ENCODE data around the gene MICAL3.
A peak's percentile ranks its signal among the peaks of the same experiment; 100 is the strongest.

The MICAL3 gene

DNA sequence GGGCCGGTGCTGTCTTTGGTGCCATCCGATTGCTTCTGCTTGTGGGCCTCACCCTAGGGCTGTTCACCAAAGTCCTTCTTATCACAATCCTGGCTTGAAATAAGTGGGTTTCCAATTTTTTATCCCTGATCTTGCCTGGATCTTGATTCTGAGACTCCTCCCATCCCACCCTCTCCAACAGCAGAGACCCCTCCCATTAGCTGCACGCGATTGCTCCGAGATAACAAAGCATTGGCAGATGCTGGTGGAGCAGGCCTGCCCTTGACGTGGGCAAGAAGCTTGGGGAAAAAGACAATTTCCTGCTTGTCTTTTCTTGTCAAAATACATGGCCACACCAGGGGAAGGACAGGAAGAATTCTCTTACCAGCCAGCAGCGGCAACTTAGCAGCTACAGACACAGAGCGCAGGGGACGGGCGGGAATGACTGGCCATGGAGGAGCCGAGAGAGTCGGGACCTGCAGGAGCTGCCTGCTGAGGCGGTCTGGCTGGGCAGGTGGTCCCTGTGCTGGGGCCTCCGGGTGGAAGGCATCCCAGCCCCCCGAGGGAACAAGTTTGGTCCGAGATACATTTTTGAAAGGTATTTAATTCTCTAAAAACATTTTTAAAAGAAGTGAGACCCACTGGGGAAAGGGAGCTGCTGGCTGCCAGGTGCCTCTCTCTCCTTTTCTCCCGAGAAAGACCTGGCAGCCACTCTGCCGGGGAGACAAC, 240.4 kb downstream of the MICAL3 start:
- Histone ChIP-seq H3K9ac (ENCODE audit: low read length in 2 of 2) (no peak overlapping the region), H3K4me1 (ENCODE audit: control insufficient read depth, insufficient read depth, low read length) (peaks cover 16% of the 10 kb centered on the region), H3K9me3 (ENCODE audit: control insufficient read depth in 2 of 2, low read length in 2 of 2) (no peaks in the 10 kb centered on the region), H3K36me3 (ENCODE audit: control insufficient read depth in 2 of 2, insufficient read depth in 2 of 2, low read length in 2 of 2) (peaks cover 0 to 3% of the 10 kb centered on the region in 2 donors), H3K4me3 (ENCODE audit: low read length in 2 of 2) (no peak overlapping the region), H3K27ac (ENCODE audit: low read length) (no peak overlapping the region), H3K27me3 (ENCODE audit: control insufficient read depth in 1 of 2, insufficient read depth in 2 of 2, low read length in 2 of 2) (peaks cover 0 to 5% of the 10 kb centered on the region in 2 donors)

DNA sequence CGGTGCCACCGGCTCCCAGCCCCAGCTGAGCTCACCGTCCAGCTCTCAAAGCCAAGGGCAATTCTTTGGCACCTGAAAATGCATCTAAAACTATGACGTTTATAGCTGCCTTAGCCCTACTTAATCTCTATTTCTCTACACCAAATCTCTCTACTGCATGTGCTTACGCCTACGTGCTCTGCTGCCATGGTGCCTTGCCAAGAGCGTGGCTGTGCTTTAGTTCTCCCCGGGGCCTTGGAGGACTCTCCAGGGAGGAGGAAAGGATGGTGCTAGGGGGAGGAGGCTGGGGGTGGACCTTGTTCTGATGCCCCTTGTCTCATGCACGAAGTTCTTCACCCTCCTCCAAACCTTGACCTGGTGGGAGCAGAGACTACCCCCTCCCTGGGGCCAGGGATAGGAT, 241.0 kb downstream of the MICAL3 start:
- H3K9ac ChIP-seq (ENCODE audit: low read length in 2 of 2) = no peak overlapping the region
- H3K4me1 ChIP-seq (ENCODE audit: control insufficient read depth, insufficient read depth, low read length) = peaks cover 16% of the 10 kb centered on the region
- no peaks in the 10 kb centered on the region for H3K9me3 ChIP-seq (ENCODE audit: control insufficient read depth in 2 of 2, low read length in 2 of 2)
- no peak overlapping the region for H3K4me3 ChIP-seq (ENCODE audit: low read length in 2 of 2)
- no peaks in the 10 kb centered on the region for H3K36me3 ChIP-seq (ENCODE audit: control insufficient read depth in 2 of 2, insufficient read depth in 2 of 2, low read length in 2 of 2)
- peaks cover 0 to 5% of the 10 kb centered on the region in 2 donors for H3K27me3 ChIP-seq (ENCODE audit: control insufficient read depth in 1 of 2, insufficient read depth in 2 of 2, low read length in 2 of 2)
- H3K27ac ChIP-seq (ENCODE audit: low read length) = no peak overlapping the region

DNA sequence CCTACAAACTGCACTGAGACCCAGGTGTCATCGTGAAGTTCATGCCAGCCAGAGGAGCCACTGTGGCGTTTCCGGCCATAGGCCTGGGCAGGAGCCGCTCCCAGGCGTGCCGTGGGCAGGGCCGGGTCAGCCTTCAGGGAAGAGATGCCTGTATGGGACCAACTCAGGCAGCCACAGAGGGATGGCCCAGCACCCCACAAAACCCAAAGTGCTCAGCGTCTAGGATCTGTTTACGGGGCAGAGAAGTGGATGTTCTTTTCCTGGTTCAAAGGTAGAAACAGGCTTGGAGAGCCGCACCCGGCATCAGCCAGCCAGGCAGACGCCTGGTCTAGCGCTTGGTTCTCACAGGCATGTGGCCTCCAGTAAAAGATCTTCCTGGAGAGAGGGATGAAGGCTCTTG, 241.7 kb downstream of the MICAL3 start:
- H3K27me3 ChIP-seq (ENCODE audit: control insufficient read depth in 1 of 2, insufficient read depth in 2 of 2, low read length in 2 of 2) = peaks cover 0 to 5% of the 10 kb centered on the region in 2 donors
- H3K4me3 ChIP-seq (ENCODE audit: low read length in 2 of 2) = no peak overlapping the region
- H3K4me1 ChIP-seq (ENCODE audit: control insufficient read depth, insufficient read depth, low read length) = peaks cover 16% of the 10 kb centered on the region

DNA sequence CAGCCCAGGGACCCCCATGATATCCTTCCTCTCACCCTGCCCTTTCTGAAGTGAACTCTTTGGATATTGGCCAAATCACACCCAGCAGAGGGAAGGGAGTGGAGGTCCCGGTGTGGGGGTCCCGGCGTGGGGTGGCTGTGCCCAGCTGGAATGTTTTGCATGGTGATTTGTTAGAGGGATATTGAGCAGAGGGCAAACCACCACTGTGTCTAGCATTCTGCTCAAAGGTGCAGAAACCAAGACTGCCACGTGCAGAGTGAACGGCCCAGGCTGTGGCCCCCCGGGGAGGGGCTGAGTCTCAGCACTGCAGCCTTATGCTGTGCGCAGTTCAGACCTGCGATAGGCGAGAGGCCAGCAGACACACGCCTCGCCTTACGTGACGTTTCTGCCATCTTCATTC, 242.2 kb downstream of the MICAL3 start:
- H3K4me1 ChIP-seq (ENCODE audit: control insufficient read depth, insufficient read depth, low read length) = peaks cover 16% of the 10 kb centered on the region
- no peaks in the 10 kb centered on the region for H3K9me3 ChIP-seq (ENCODE audit: control insufficient read depth in 2 of 2, low read length in 2 of 2)
- H3K27ac ChIP-seq (ENCODE audit: low read length) = no peak overlapping the region
- H3K9ac ChIP-seq (ENCODE audit: low read length in 2 of 2) = no peak overlapping the region
- H3K4me3 ChIP-seq (ENCODE audit: low read length in 2 of 2) = no peak overlapping the region
- H3K36me3 ChIP-seq (ENCODE audit: control insufficient read depth in 2 of 2, insufficient read depth in 2 of 2, low read length in 2 of 2) = no peaks in the 10 kb centered on the region
- H3K27me3 ChIP-seq (ENCODE audit: control insufficient read depth in 1 of 2, insufficient read depth in 2 of 2, low read length in 2 of 2) = peaks cover 0 to 5% of the 10 kb centered on the region in 2 donors

More for the DNA sequence above, 241.7 kb downstream of the MICAL3 start:
- Histone ChIP-seq H3K9me3 (ENCODE audit: control insufficient read depth in 2 of 2, low read length in 2 of 2) (no peaks in the 10 kb centered on the region), H3K9ac (ENCODE audit: low read length in 2 of 2) (no peak overlapping the region), H3K27ac (ENCODE audit: low read length) (no peak overlapping the region), H3K36me3 (ENCODE audit: control insufficient read depth in 2 of 2, insufficient read depth in 2 of 2, low read length in 2 of 2) (no peaks in the 10 kb centered on the region)

DNA sequence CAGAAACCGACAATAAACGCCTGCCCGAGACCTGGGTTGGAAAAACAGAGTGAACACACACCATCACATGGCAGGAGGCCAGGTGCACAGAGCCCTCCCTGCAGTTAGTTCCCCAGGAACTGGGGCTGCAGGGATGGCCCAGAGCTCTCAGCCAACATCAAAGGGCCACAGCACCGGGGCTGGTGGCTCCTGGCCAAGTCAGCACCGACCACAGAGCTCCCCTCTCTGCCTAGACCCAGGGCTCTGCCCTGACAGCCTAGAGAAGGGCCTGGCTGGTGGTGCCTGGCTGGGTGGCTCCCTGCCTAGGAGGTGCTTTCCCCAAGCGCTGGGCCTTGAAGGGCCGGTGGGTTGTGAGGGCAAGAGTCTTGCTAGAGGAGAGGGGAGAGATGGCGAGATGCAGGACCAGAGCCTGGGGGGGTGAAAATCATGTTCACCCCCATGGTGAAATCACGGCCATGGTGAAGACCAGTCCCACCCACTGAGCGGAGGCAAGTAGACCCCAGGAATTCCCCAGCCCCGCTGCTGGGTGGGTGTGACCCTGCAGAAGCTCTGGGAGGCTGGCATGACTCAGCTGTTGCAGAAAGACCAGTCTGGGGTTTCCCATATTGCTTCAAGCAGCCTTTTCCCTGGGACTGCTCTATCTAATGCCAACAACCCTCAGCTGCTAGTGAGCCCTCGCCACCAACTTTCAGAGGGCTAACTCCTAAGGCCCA, 242.9 kb downstream of the MICAL3 start:
- Histone ChIP-seq H3K4me3 (ENCODE audit: low read length in 2 of 2) (no peak overlapping the region), H3K4me1 (ENCODE audit: control insufficient read depth, insufficient read depth, low read length) (peaks cover 12% of the 10 kb centered on the region), H3K27ac (ENCODE audit: low read length) (no peak overlapping the region), H3K9ac (ENCODE audit: low read length in 2 of 2) (no peak overlapping the region), H3K27me3 (ENCODE audit: control insufficient read depth in 1 of 2, insufficient read depth in 2 of 2, low read length in 2 of 2) (peaks cover 0 to 5% of the 10 kb centered on the region in 2 donors), H3K36me3 (ENCODE audit: control insufficient read depth in 2 of 2, insufficient read depth in 2 of 2, low read length in 2 of 2) (no peaks in the 10 kb centered on the region), H3K9me3 (ENCODE audit: control insufficient read depth in 2 of 2, low read length in 2 of 2) (no peaks in the 10 kb centered on the region)

DNA sequence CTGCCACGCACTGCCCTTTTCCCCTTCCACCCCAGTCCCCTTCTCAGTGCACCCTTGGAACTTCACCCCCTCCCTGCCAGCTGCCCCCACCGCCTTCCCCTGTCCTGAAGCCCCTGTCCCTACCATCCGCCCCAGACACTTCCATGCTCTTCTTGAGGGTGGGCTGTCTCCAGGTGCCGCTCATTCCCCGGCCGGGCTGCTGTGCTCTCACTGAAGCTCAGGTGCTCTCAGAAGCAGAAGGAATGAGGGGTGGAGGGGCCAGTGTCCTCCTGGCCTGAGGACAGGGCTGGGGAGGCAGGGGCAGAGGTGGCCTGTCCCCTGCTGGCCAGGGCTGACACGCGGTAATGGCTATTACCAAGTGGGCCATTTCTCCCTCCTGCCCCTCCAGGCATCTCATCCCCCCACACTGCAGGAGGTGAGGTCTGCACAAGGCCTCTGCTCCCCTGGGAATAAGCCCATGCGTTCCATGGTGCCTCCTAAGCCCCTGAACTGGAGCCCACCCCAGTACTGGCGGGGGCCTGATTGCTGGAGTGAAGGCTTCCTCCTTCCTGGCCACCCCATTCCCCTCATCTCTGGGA, 243.5 kb downstream of the MICAL3 start:
- no peak overlapping the region for H3K27ac ChIP-seq (ENCODE audit: low read length)
- H3K4me3 ChIP-seq (ENCODE audit: low read length in 2 of 2) = no peak overlapping the region
- peaks cover 0 to 5% of the 10 kb centered on the region in 2 donors for H3K27me3 ChIP-seq (ENCODE audit: control insufficient read depth in 1 of 2, insufficient read depth in 2 of 2, low read length in 2 of 2)
- H3K36me3 ChIP-seq (ENCODE audit: control insufficient read depth in 2 of 2, insufficient read depth in 2 of 2, low read length in 2 of 2) = no peaks in the 10 kb centered on the region
- no peak overlapping the region for H3K9ac ChIP-seq (ENCODE audit: low read length in 2 of 2)
- H3K4me1 ChIP-seq (ENCODE audit: control insufficient read depth, insufficient read depth, low read length) = peaks cover 12% of the 10 kb centered on the region
- H3K9me3 ChIP-seq (ENCODE audit: control insufficient read depth in 2 of 2, low read length in 2 of 2) = no peaks in the 10 kb centered on the region

DNA sequence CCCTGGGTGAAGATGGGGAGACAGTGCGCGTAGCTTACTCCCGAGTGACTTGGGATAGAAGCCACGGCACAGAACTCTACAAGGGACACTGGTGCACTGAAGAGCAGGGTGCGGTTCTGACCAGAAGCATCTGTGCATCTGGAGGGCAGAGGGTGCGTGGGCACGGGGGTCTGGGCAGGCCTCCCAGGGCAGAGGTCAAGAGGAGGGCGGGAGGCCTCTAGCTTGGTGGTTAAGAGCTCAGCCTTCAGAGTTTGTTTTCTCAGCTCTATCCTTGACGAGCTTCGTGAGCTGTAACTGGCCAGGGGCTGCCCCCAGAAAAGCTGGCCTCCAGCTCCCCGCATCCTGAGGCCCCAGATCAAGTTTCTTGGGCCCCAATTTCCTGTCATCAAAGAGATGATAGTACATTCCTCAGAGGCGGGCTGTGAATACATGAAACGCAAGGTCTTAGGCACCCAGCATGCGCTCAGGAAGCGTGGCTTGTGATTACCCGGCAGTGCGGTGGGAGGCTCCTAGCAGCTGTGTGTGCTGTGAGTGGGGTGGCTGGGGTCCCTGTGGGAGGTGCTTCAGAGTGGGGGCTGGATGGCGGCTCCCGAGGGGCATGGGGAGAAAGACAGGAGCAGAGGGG, 244.1 kb downstream of the MICAL3 start:
- peaks cover 12% of the 10 kb centered on the region for H3K4me1 ChIP-seq (ENCODE audit: control insufficient read depth, insufficient read depth, low read length)
- no peaks in the 10 kb centered on the region for H3K36me3 ChIP-seq (ENCODE audit: control insufficient read depth in 2 of 2, insufficient read depth in 2 of 2, low read length in 2 of 2)
- H3K27ac ChIP-seq (ENCODE audit: low read length) = no peak overlapping the region
- no peak overlapping the region for H3K4me3 ChIP-seq (ENCODE audit: low read length in 2 of 2)
- H3K9ac ChIP-seq (ENCODE audit: low read length in 2 of 2) = no peak overlapping the region
- peaks cover 0 to 5% of the 10 kb centered on the region in 2 donors for H3K27me3 ChIP-seq (ENCODE audit: control insufficient read depth in 1 of 2, insufficient read depth in 2 of 2, low read length in 2 of 2)
- no peaks in the 10 kb centered on the region for H3K9me3 ChIP-seq (ENCODE audit: control insufficient read depth in 2 of 2, low read length in 2 of 2)

DNA sequence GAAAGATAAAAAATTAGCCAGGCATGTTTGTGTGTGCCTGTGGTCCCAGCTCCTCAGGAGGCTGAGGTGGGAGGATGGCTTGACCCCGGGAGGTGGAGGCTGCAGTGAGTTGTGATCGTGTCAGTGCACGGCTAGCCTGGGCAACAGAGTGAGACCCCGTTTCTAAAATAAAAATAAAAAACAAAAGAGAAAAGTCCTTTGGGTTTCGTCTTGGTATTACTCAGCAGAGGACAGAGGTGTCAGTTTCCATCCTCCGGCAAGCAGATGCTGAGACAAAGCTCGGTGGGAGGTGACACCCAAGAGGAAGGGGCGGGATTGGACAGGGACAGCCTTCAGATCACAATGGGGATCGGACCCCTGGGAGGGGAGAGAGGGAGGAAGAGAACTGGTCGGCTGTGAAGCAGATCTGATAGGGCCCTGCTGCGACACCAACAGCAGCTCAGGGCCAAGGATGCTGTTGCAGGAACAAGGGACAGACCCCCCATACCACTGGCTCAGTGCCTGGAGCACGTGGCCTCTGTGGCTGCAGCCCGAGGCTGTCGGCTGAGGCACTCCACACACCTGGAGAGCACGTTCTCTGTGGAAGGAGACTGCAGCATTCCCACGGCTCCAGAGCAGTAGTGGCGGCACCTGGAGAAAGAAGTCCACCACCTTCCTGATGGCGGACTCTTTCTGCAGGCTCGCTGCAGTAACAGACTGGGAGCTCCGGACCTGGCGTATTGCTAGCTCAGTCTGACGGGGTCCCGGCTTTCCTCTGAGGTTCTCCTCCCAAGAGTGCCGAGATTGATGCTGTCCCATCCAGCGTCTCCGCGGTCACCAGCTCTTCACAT, 244.9 kb downstream of the MICAL3 start:
- no peak overlapping the region for H3K9ac ChIP-seq (ENCODE audit: low read length in 2 of 2)
- peaks cover 12% of the 10 kb centered on the region for H3K4me1 ChIP-seq (ENCODE audit: control insufficient read depth, insufficient read depth, low read length)
- H3K27me3 ChIP-seq (ENCODE audit: control insufficient read depth in 1 of 2, insufficient read depth in 2 of 2, low read length in 2 of 2) = peaks cover 0 to 5% of the 10 kb centered on the region in 2 donors
- H3K9me3 ChIP-seq (ENCODE audit: control insufficient read depth in 2 of 2, low read length in 2 of 2) = no peaks in the 10 kb centered on the region
- no peak overlapping the region for H3K4me3 ChIP-seq (ENCODE audit: low read length in 2 of 2)
- H3K27ac ChIP-seq (ENCODE audit: low read length) = no peak overlapping the region
- H3K36me3 ChIP-seq (ENCODE audit: control insufficient read depth in 2 of 2, insufficient read depth in 2 of 2, low read length in 2 of 2) = no peaks in the 10 kb centered on the region

DNA sequence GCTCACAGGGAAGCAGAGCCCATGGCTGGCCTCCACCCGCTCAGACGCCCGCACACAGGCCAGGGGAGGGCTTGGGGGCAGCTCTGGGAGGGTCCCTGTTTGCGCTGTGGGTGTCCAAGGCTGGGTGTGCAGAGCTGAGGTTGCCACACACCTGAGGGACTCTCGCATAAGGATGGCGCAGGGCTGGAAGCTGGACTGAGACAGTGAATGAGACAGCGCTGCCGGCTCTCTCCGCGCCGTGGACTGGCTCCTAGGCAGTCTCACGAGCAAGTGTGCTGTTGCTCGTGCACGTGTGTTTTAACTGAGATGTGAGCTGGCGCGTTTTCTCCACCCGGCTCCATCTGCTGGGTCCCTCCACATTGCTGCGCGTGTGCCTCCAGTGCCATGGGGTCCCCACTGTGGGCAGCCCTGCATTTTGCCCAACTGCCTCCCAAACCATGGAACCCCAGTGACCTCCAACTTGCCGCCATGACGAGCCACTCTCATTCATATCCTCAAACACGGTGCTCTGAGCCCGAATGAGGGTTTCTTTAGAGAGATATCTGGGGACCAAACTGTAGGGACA, 245.9 kb downstream of the MICAL3 start:
- Histone ChIP-seq H3K9me3 (ENCODE audit: control insufficient read depth in 2 of 2, low read length in 2 of 2) (no peaks in the 10 kb centered on the region), H3K36me3 (ENCODE audit: control insufficient read depth in 2 of 2, insufficient read depth in 2 of 2, low read length in 2 of 2) (no peaks in the 10 kb centered on the region), H3K27me3 (ENCODE audit: control insufficient read depth in 1 of 2, insufficient read depth in 2 of 2, low read length in 2 of 2) (peaks cover 0 to 4% of the 10 kb centered on the region in 2 donors), H3K9ac (ENCODE audit: low read length in 2 of 2) (no peak overlapping the region), H3K4me3 (ENCODE audit: low read length in 2 of 2) (no peak overlapping the region), H3K4me1 (ENCODE audit: control insufficient read depth, insufficient read depth, low read length) (peaks cover 15% of the 10 kb centered on the region), H3K27ac (ENCODE audit: low read length) (no peak overlapping the region)

DNA sequence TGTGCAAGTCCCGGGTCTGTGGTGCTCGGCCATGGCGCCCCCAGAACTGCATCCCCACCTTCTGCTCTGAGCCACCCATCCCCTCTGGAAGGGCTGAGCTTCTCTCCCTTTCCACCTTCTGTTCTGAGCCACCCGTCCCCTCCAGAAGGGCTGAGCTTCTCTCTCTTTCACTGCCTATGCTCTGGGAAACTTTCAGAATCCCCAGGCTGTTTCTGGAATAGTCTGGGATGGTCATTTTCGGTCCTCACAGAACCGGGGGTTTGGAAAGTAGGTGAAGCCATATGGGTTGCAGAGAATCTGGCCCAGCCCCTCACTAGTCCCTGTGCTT, 246.7 kb downstream of the MICAL3 start:
- no peaks in the 10 kb centered on the region for H3K36me3 ChIP-seq (ENCODE audit: control insufficient read depth in 2 of 2, insufficient read depth in 2 of 2, low read length in 2 of 2)
- no peaks in the 10 kb centered on the region for H3K9me3 ChIP-seq (ENCODE audit: control insufficient read depth in 2 of 2, low read length in 2 of 2)
- H3K4me3 ChIP-seq (ENCODE audit: low read length in 2 of 2) = peak overlapping the region in 1 of 2 donors; percentile 29
- no peak overlapping the region for H3K27ac ChIP-seq (ENCODE audit: low read length)
- peaks cover 23% of the 10 kb centered on the region for H3K4me1 ChIP-seq (ENCODE audit: control insufficient read depth, insufficient read depth, low read length)
- H3K9ac ChIP-seq (ENCODE audit: low read length in 2 of 2) = peak overlapping the region in 1 of 2 donors; percentile 33
- peaks cover 0 to 3% of the 10 kb centered on the region in 2 donors for H3K27me3 ChIP-seq (ENCODE audit: control insufficient read depth in 1 of 2, insufficient read depth in 2 of 2, low read length in 2 of 2)
